ENCODE results near the gene GKN1. TPM values are rescaled to one million over a fixed set of nuclear protein-coding genes. Genes with fewer than 3 reads are reported as not detected.

Gene GKN1
- total and polyA plus RNA-seq, 3 donors from 2014 or later: not detected

DNA sequence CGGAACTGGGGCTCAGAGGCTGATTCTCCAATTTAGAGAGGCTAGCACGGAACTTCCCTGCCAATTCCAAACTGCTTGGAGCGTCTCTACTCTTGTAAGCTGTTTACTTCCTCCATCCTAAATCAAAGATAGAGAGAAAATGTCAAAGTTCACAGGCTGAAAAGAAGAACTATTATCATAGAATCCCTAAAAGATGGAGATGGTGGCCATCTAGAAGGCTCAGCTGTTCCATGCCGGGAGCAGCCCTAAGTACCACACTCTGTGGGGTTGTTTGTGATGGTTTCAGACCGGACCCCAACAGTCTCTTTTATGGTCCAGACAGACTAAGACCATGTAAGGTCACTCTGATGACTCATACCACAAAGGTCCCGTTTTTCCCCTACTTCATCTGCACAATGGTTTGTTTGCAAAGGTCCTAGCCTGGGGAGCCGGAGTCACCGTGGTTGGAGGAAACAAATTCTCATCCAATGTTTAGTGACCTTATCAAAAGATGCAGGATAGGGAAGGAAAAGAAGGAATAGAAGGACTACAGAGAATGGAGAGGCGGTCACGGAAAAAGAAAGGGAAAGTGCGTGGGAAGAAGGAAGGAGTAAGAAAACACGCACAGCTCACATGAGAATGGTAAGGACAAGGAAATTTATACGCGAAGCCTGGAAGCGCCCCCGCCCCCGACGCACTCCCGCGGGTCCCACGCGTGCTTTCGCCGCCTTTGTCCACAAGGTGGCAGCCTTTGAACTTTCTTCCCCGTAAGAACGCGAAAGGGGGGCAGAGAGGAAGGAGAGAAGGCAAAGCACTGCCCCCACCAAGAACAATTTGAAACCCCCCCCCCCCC, 38.1 kb downstream of the GKN1 start:
- Histone ChIP-seq H3K4me1 (peaks cover 11% of the 10 kb centered on the region), H3K9me3 (no peaks in the 10 kb centered on the region), H3K36me3 (ENCODE audit: low read depth, missing control alignments) (no peaks in the 10 kb centered on the region), H3K27me3 (no peaks in the 10 kb centered on the region), H3K4me3 (peak overlapping the region; percentile 66 to 84), H3K27ac (peak overlapping the region; percentile 63 to 80)
- 7 to 10% methylated on average over 27 of the region's 27 CpGs for whole genome bisulfite sequencing, 2 donors
- peak; percentile 74 for DNase-seq
- intact Hi-C loops (cut with DNase I; ENCODE audit: low total_unique reads): loop anchor here (2.0 kb wide), 1 partner anchor 294 kb away; no protein-coding TSS in a partner anchor
- TF ChIP-seq POLR2A (IDR thresholded peaks at IDR 0.05): no peak
- TF ChIP-seq, protein P1, sequence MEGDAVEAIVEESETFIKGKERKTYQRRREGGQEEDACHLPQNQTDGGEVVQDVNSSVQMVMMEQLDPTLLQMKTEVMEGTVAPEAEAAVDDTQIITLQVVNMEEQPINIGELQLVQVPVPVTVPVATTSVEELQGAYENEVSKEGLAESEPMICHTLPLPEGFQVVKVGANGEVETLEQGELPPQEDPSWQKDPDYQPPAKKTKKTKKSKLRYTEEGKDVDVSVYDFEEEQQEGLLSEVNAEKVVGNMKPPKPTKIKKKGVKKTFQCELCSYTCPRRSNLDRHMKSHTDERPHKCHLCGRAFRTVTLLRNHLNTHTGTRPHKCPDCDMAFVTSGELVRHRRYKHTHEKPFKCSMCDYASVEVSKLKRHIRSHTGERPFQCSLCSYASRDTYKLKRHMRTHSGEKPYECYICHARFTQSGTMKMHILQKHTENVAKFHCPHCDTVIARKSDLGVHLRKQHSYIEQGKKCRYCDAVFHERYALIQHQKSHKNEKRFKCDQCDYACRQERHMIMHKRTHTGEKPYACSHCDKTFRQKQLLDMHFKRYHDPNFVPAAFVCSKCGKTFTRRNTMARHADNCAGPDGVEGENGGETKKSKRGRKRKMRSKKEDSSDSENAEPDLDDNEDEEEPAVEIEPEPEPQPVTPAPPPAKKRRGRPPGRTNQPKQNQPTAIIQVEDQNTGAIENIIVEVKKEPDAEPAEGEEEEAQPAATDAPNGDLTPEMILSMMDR (IDR thresholded peaks at IDR 0.05): peak; percentile 69 to 82 (median 78)

DNA sequence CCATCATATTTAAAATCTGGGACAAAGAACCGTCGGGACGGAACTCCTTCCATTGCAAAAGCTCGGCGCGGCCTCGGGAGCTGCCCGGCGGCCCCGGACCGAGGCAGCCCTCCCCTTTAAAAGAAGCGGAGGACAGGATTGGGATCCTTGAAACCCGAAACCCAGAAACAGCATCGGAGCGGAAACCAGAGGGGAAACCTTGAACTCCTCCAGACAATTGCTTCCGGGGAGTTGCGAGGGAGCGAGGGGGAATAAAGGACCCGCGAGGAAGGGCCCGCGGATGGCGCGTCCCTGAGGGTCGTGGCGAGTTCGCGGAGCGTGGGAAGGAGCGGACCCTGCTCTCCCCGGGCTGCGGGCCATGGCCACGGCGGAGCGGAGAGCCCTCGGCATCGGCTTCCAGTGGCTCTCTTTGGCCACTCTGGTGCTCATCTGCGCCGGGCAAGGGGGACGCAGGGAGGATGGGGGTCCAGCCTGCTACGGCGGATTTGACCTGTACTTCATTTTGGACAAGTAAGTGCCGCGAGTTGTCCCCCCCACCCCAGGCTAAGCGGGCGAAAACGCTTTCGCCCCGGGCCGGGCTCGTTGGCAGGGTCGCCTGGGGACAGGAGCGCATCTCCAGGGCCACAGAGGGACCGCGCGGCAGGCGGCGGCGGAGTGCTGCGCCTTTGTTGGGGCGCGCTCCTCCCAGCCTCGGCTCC, 38.9 kb downstream of the GKN1 start, which contains the start of gene ANTXR1:
ANTXR1 (plus strand) TSS at position 38 of the 698 bp plus-strand sequence; CDS start at position 359, 321 bp downstream.
- no peak for TF ChIP-seq POLR2A (IDR thresholded peaks at IDR 0.05)
- TF ChIP-seq, protein P1 (IDR thresholded peaks at IDR 0.05): peak in 1 of 3 experiments; percentile 3
- Histone ChIP-seq H3K36me3 (ENCODE audit: low read depth, missing control alignments) (no peaks in the 10 kb centered on the region), H3K9me3 (no peaks in the 10 kb centered on the region), H3K27ac (peak within 1 kb of the TSS; percentile 63 to 80), H3K27me3 (no peaks in the 10 kb centered on the region), H3K4me3 (peak within 1 kb of the TSS; percentile 66 to 84), H3K4me1 (peaks cover 14% of the 10 kb centered on the region)
- DNase-seq: peak; percentile 63
- 0% methylated on average over 14 to 55 of the region's 63 CpGs for whole genome bisulfite sequencing, 2 donors
- intact Hi-C loops (cut with DNase I; ENCODE audit: low total_unique reads): loop anchor here (2.0 kb wide), 1 partner anchor 294 kb away; no protein-coding TSS in a partner anchor

DNA sequence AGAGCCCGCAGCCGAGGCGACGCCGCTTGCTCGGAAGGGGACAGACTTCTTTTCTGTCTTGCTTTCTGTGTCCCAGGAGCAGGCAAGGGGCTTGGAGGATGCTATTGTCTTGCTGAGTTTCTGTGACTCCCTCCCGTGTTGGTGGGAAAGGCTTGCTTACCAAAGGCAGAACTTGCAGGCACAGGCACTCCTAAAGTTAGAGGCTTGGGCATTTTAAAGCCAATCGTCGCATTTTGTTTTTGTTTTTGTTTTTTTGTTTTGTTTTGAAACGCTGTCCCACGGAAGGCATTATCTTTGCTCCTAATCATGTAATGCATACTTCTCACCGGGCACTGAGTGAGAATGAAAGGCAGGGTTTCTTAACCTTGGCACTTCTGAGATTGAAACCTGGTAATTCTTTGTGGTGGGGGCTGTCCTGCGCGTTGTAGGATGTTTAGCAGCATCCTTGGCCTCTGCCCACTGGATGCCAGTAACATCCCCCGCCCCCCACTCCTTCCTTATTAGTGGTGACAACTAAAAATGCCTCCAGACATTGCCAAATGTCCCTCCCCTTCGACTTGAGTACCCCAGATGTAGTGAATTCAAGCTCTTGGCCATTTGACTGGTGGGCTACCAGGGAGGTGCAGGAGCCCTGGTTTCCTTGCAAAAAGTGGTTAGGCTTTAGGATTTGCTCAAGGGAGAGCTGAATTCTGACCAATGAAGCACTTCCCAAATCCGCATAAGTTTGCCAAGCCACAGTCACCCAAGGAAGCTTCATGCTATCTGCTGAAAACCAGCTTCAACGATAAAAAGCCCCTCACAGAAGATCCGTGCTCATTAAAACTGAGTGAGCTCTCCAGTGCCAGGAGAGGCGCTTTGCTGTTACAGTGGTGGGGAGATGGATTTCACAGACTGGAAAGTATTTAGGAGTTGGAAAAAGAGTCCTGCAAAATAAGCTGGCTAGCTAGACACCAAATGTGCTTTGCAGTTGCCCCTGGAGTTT, 39.7 kb downstream of the GKN1 start:
- TF ChIP-seq, protein P1 (IDR thresholded peaks at IDR 0.05): no peak
- no peak for TF ChIP-seq POLR2A (IDR thresholded peaks at IDR 0.05)
- H3K27ac ChIP-seq: peak overlapping the region; percentile 63 to 80
- no peak for DNase-seq
- intact Hi-C loops (cut with DNase I; ENCODE audit: low total_unique reads): loop anchor here (2.0 kb wide), 1 partner anchor 293 kb away; no protein-coding TSS in a partner anchor
- WGBS, 2 donors: 2 to 3% methylated on average over 14 to 20 of the region's 20 CpGs
- H3K4me1 ChIP-seq: peaks cover 14% of the 10 kb centered on the region
- peak overlapping the region; percentile 66 to 84 for H3K4me3 ChIP-seq
- no peaks in the 10 kb centered on the region for H3K36me3 ChIP-seq (ENCODE audit: low read depth, missing control alignments)
- no peaks in the 10 kb centered on the region for H3K9me3 ChIP-seq
- H3K27me3 ChIP-seq: no peaks in the 10 kb centered on the region

DNA sequence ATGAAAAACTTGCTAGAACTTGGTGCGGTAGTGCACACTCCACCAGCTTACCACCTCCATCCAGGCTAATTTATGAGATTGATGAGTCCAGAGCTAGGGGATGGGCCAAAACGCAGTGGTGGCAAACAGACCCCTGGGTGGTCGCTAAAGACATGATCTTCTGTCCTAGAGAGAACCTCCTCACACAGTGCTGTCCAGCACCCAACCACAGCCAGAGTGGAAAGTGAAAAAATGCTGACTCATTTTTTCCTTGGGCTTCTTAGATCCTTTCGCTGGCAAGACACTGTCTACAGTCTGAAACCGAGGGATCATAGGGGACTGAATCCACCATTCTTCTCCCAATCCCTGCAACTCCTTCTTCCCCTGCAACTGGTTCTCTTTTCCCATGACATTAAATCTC, 42.6 kb downstream of the GKN1 start:
- no peaks in the 10 kb centered on the region for H3K36me3 ChIP-seq (ENCODE audit: low read depth, missing control alignments)
- no peak overlapping the region for H3K4me3 ChIP-seq
- H3K27me3 ChIP-seq: no peaks in the 10 kb centered on the region
- peaks cover 20% of the 10 kb centered on the region for H3K4me1 ChIP-seq
- no peak overlapping the region for H3K27ac ChIP-seq
- DNase-seq: no peak
- WGBS, 2 donors: 57 to 64% methylated on average over 5 of the region's 5 CpGs
- intact Hi-C loops (cut with DNase I; ENCODE audit: low total_unique reads): no loop called here
- TF ChIP-seq POLR2A (IDR thresholded peaks at IDR 0.05): no peak
- TF ChIP-seq, protein P1 (IDR thresholded peaks at IDR 0.05): no peak
- H3K9me3 ChIP-seq: no peaks in the 10 kb centered on the region
